Transverse colon (tissue), 3 donors: ENCODE measurements around the gene MAST4.

Experiments
- CTCF ChIP-seq, 5 experiments: fragments of 200-600 bp in 3 of 5; fragments of 450-650 bp in 2 of 5; sonication (generic) in 3 of 5; IDR thresholded peaks; 1 replicate in 2 of 5; 2 replicates in 3 of 5; pipeline ENCODE4 v1.5.1; 2016 to 2017; ENCODE audit warnings: antibody characterized with exemption in 5 of 5, inconsistent platforms in 3 of 5, mild to moderate bottlenecking in 2 of 5, moderate library complexity in 1 of 5
- POLR2A ChIP-seq: fragments of 450-650 bp; IDR thresholded peaks from one replicate; pipeline ENCODE4 v1.6.1; 2016; ENCODE audit warnings: antibody characterized with exemption, mild to moderate bottlenecking, moderate library complexity

- TF ChIP-seq CTCF (IDR thresholded peaks at IDR 0.05) (no peak), POLR2A (no peak)
Measured at GRCh38 chr5:67092535-67092934, 496.3 kb downstream of the MAST4 start.
